Caco-2 (cell line): ENCODE data around the gene COL20A1. TPM values are rescaled to one million over a fixed set of nuclear protein-coding genes. Genes with fewer than 3 reads are reported as not detected.
"Not testable (repeated sequence)": the region's sequence is repeated elsewhere in the genome, so short reads cannot be mapped to it uniquely, and the experiment has no call there.

ENCODE experiments used
- BruUV-seq: library from RNA; stranded (reverse); fragments of 400-500 nt; replicated peaks from 2 replicates; lab custom pipeline; 2021; lab: Mats Ljungman, UMichigan
- CTCF ChIA-PET: fragments of 300-600 bp; sonication (Branson Sonifier 250); formaldehyde crosslinking; loops from one replicate; lab custom pipeline; 2022; ENCODE audit warnings: antibody characterized with exemption; lab: Charles Lee
- POLR2A ChIA-PET: fragments of 300-600 bp; sonication (Branson Sonifier 250); formaldehyde crosslinking; loops from one replicate; lab custom pipeline; 2022; ENCODE audit warnings: antibody characterized with exemption; lab: Charles Lee
- DNase-seq, 2 experiments: peaks; one replicate each; pipeline versions ENCODE4 v3.0.0 to v3.0.0-alpha.2; 2020 to 2022
- H3K27me3 ChIP-seq: replicated peaks from 2 replicates; pipeline ENCODE4 v1.6.0; 2011; ENCODE audit warnings: low read length; ENCODE audit not compliant: control insufficient read depth, insufficient read depth
- H3K36me3 ChIP-seq: 2 replicates; pipeline ENCODE4 v1.5.1; 2011; ENCODE audit warnings: low read length; ENCODE audit not compliant: control insufficient read depth, insufficient read depth
- H3K4me1 ChIP-seq: fragments of 250-450 bp; sonication (Bioruptor Pico); 2 replicates; pipeline ENCODE4 v1.5.1; 2020; ENCODE audit warnings: mild to moderate bottlenecking
- H3K4me3 ChIP-seq: 2 replicates; pipeline ENCODE4 v1.5.1; 2011; ENCODE audit warnings: low read depth, mild to moderate bottlenecking, control low read depth, low read length
- H3K9me3 ChIP-seq: fragments of 250-450 bp; sonication (Bioruptor Pico); 2 replicates; pipeline ENCODE4 v1.5.1; 2020; ENCODE audit warnings: mild to moderate bottlenecking, moderate library complexity
- H3K27ac Mint-ChIP-seq: one replicate; pipeline ENCODE4 v1.8.0; 2022; ENCODE audit warnings: mixed read lengths; ENCODE audit not compliant: unreplicated experiment
- H3K27me3 Mint-ChIP-seq: one replicate; pipeline ENCODE4 v1.8.0; 2022; ENCODE audit warnings: mixed read lengths; ENCODE audit not compliant: insufficient read depth, unreplicated experiment
- H3K36me3 Mint-ChIP-seq: one replicate; pipeline ENCODE4 v1.8.0; 2022; ENCODE audit warnings: mild to moderate bottlenecking, mixed read lengths; ENCODE audit not compliant: insufficient read depth, unreplicated experiment
- H3K4me1 Mint-ChIP-seq: one replicate; pipeline ENCODE4 v1.8.0; 2022; ENCODE audit warnings: low read depth, mixed read lengths; ENCODE audit not compliant: unreplicated experiment
- H3K4me3 Mint-ChIP-seq: one replicate; pipeline ENCODE4 v1.8.0; 2022; ENCODE audit warnings: mild to moderate bottlenecking, moderate library complexity, mixed read lengths; ENCODE audit not compliant: unreplicated experiment
- H3K9me3 Mint-ChIP-seq: one replicate; pipeline ENCODE4 v1.8.0; 2022; ENCODE audit warnings: mixed read lengths; ENCODE audit not compliant: unreplicated experiment
- CTCF ChIP-seq, 2 experiments: fragments of 200-600 bp in 1 of 2; IDR thresholded peaks; 1 replicate in 1 of 2; 2 replicates in 1 of 2; pipeline versions ENCODE4 v1.5.1 to v1.8.0; 2011 to 2022; ENCODE audit warnings: antibody characterized with exemption in 1 of 2, control low read depth in 1 of 2, inconsistent platforms in 1 of 2, low read depth in 1 of 2, low read length in 1 of 2, mild to moderate bottlenecking in 1 of 2, moderate library complexity in 1 of 2; ENCODE audit not compliant: insufficient read depth in 1 of 2, severe bottlenecking in 1 of 2, unreplicated experiment in 1 of 2
- intact Hi-C: fragments of 100-400 bp; cut with micrococcal nuclease; formaldehyde crosslinking; loops from one replicate; pipeline ENCODE4 v1.10.0; 2022; ENCODE audit not compliant: unreplicated experiment
- total RNA-seq: library from RNA; stranded (reverse); gene quantifications from 2 replicates; pipeline ENCODE4 v1.2.3, GENCODE V29; 2022

The COL20A1 gene
- total RNA-seq, 1 experiment from 2014 or later, result 0.27 TPM

- POLR2A ChIA-PET, H3K4me1 Mint-ChIP-seq, intact Hi-C loops, H3K27ac Mint-ChIP-seq, H3K4me3 Mint-ChIP-seq, BruUV-seq, DNase-seq, H3K36me3 Mint-ChIP-seq, H3K4me3 ChIP-seq, H3K4me1 ChIP-seq, H3K9me3 ChIP-seq, H3K36me3 ChIP-seq, CTCF ChIA-PET, H3K27me3 ChIP-seq: not testable (repeated sequence)
- H3K9me3 Mint-ChIP-seq, result peaks cover 18% of the 10 kb centered on the region
- H3K27me3 Mint-ChIP-seq, result peaks cover 28% of the 10 kb centered on the region
Measured at GRCh38 chr20:63340158-63340688, 47.2 kb downstream of the COL20A1 start.

- no peaks in the 10 kb centered on the region for H3K9me3 ChIP-seq
- peaks cover 23% of the 10 kb centered on the region for H3K27me3 Mint-ChIP-seq
- H3K4me3 ChIP-seq, result no peak overlapping the region
- BruUV-seq, result no TSS peak
- no peak for DNase-seq
- H3K4me1 Mint-ChIP-seq, result peaks cover 7% of the 10 kb centered on the region
- no peaks in the 10 kb centered on the region for H3K36me3 ChIP-seq
- no peak overlapping the region for H3K4me3 Mint-ChIP-seq
- intact Hi-C loops, result no loop called here
- 0 out of 2 replicates have a peak, but pooled peaks cover 2% of the 10 kb centered on the region for H3K27me3 ChIP-seq
- CTCF ChIA-PET, result no interaction called here
- H3K9me3 Mint-ChIP-seq, result peaks cover 16% of the 10 kb centered on the region
- peaks cover 6% of the 10 kb centered on the region for H3K36me3 Mint-ChIP-seq
- POLR2A ChIA-PET, result no interaction called here
- H3K27ac Mint-ChIP-seq, result no peak overlapping the region
- no peak for TF ChIP-seq CTCF (IDR thresholded peaks at IDR 0.05; ENCODE audit: insufficient read depth in 1 of 2, low read depth in 1 of 2, low read length in 1 of 2, severe bottlenecking in 1 of 2, unreplicated experiment in 1 of 2)
- H3K4me1 ChIP-seq, result peaks cover 10% of the 10 kb centered on the region; the same call in 1 of the 2 replicates
Measured at GRCh38 chr20:63342561-63343459, 49.8 kb downstream of the COL20A1 start.

DNA sequence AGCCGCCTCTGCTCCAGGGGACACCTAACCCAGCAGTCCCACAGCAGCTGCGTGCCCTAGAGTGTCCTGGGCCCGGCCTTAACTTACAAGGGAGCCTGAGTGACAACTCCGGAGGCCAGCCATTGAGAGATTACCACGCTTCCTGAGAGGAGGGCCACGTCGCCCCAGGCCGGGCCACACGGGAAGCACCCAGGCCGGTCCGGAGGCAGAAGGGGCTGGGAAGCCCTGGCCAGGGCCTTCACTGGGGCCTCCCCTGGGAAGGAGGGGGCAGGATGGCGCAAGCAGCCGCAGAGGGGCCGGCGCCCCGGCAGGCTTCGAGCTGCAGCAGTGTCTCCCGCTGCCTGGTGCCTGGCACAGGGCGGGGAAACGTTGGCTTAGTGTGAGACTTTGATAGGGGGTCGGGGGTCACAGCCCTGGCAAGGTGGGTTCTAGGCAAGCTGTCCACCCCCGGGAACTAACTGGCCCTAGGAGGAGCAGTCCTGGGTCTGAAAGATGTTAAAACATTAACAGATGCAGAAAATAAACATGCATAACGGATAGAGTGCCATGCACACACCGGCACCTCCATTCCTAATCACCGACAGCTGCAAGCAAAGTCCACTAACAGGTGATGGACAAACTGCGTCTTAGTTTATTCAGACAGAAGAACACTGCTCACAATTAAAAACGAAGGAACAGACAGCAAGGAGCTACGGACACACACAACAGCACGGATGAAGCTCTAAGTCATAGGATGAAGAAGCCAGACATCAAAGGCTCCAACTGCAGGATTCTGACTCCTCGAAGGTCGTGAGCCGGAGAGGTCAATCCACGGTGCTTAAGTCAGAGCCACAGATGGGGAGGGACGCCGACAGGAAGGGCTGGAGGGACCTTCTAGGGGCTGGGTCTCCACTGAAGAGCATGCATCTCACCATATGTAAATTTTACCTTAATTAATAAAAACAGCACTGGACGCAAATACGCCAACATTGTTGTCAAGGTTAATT, 50.8 kb downstream of the COL20A1 start:
- ChIA-PET CTCF (no interaction called here), POLR2A (no interaction called here)
- Histone ChIP-seq H3K4me3 (no peak overlapping the region), H3K4me1 (peaks cover 10% of the 10 kb centered on the region; the same call in 1 of the 2 replicates), H3K36me3 (no peaks in the 10 kb centered on the region), H3K27me3 (0 out of 2 replicates have a peak, but pooled peaks cover 2% of the 10 kb centered on the region), H3K9me3 (no peaks in the 10 kb centered on the region)
- BruUV-seq, result no TSS peak
- no peak for DNase-seq
- no peak for TF ChIP-seq CTCF (IDR thresholded peaks at IDR 0.05; ENCODE audit: insufficient read depth in 1 of 2, low read depth in 1 of 2, low read length in 1 of 2, severe bottlenecking in 1 of 2, unreplicated experiment in 1 of 2)
- peaks cover 6% of the 10 kb centered on the region for H3K36me3 Mint-ChIP-seq
- H3K4me3 Mint-ChIP-seq, result no peak overlapping the region
- H3K27me3 Mint-ChIP-seq, result peaks cover 21% of the 10 kb centered on the region
- peaks cover 12% of the 10 kb centered on the region for H3K9me3 Mint-ChIP-seq
- no peaks in the 10 kb centered on the region for H3K4me1 Mint-ChIP-seq
- no peak overlapping the region for H3K27ac Mint-ChIP-seq
- intact Hi-C loops, result no loop called here
